HL-60 (cell line): ENCODE results near the gene PKD2.

Source experiments
- CTCF ChIP-seq: IDR thresholded peaks from one replicate; pipeline ENCODE4 v1.5.1; 2011; ENCODE audit warnings: low read length, control low read depth, inconsistent platforms; ENCODE audit not compliant: insufficient read depth
- GABPA ChIP-seq: IDR thresholded peaks from 2 replicates; pipeline ENCODE4 v1.6.1; 2012; ENCODE audit warnings: low read depth
- POLR2AphosphoS5 ChIP-seq: IDR thresholded peaks from 2 replicates; pipeline ENCODE4 v1.6.1; 2012; ENCODE audit warnings: low read depth
- REST ChIP-seq: IDR thresholded peaks from 2 replicates; pipeline ENCODE4 v1.6.1; 2012; ENCODE audit warnings: low read depth; ENCODE audit not compliant: insufficient replicate concordance
- SPI1 ChIP-seq: IDR thresholded peaks from 2 replicates; pipeline ENCODE4 v1.6.1; 2012; ENCODE audit warnings: low read depth, mild to moderate bottlenecking, borderline replicate concordance

GRCh38 chr4:88010966-88011365, 3.5 kb downstream of the PKD2 start:
- no peak for TF ChIP-seq CTCF
- no peak for TF ChIP-seq GABPA
- TF ChIP-seq POLR2AphosphoS5 = no peak
- TF ChIP-seq SPI1 = no peak
- TF ChIP-seq REST = no peak
